ENCODE measurements around the gene NCF1.
"Not testable (repeated sequence)": the region's sequence is repeated elsewhere in the genome, so short reads cannot be mapped to it uniquely, and the experiment has no call there.

- TF ChIP-seq, protein P1, sequence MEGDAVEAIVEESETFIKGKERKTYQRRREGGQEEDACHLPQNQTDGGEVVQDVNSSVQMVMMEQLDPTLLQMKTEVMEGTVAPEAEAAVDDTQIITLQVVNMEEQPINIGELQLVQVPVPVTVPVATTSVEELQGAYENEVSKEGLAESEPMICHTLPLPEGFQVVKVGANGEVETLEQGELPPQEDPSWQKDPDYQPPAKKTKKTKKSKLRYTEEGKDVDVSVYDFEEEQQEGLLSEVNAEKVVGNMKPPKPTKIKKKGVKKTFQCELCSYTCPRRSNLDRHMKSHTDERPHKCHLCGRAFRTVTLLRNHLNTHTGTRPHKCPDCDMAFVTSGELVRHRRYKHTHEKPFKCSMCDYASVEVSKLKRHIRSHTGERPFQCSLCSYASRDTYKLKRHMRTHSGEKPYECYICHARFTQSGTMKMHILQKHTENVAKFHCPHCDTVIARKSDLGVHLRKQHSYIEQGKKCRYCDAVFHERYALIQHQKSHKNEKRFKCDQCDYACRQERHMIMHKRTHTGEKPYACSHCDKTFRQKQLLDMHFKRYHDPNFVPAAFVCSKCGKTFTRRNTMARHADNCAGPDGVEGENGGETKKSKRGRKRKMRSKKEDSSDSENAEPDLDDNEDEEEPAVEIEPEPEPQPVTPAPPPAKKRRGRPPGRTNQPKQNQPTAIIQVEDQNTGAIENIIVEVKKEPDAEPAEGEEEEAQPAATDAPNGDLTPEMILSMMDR (IDR thresholded peaks at IDR 0.05; ENCODE audit: poor library complexity) = not testable (repeated sequence)
- TF ChIP-seq EZH2phosphoT487 (IDR thresholded peaks at IDR 0.05; ENCODE audit: low read depth, severe bottlenecking, unreplicated experiment); EZH2 (IDR thresholded peaks at IDR 0.05; ENCODE audit: borderline replicate concordance): not testable (repeated sequence)
These were observed 56.6 kb downstream of the NCF1 start for GRCh38 chr7:74830411-74830810.
